Endothelial cell of umbilical vein (primary cell): ENCODE results near the gene AEBP1. TPM values are rescaled to one million over a fixed set of nuclear protein-coding genes. Genes with fewer than 3 reads are reported as not detected.

ENCODE experiments used
- BruUV-seq: library from RNA; stranded (reverse); fragments of 400-500 nt; replicated peaks from 2 replicates; lab custom pipeline; 2021; lab: Mats Ljungman, UMichigan
- CTCF ChIA-PET: fragments of 300-600, 350-600 bp; sonication (Branson Sonifier 250); formaldehyde crosslinking; loops from one replicate; lab custom pipeline; 2021; ENCODE audit warnings: antibody characterized with exemption, inconsistent platforms; lab: Charles Lee
- POLR2A ChIA-PET: fragments of 300-600, 350-600 bp; sonication (Branson Sonifier 250); formaldehyde crosslinking; loops from one replicate; lab custom pipeline; 2021; ENCODE audit warnings: antibody characterized with exemption, inconsistent platforms; lab: Charles Lee
- DNase-seq: peaks from one replicate; pipeline ENCODE4 v3.0.0-alpha.2; 2011; ENCODE audit warnings: low read depth, low spot score
- FAIRE-seq: peaks from 2 replicates; lab custom pipeline; 2011; peaks lifted over from hg19 to GRCh38; lab: Jason Lieb, UNC
- H2AFZ ChIP-seq: 2 replicates; pipeline ENCODE4 v1.6.0; 2012; ENCODE audit warnings: low read depth, low read length, control low read depth, inconsistent platforms
- H3K27ac ChIP-seq: 2 replicates; pipeline ENCODE4 v1.5.1; 2011; ENCODE audit warnings: low read depth, mild to moderate bottlenecking, control low read depth, low read length, moderate library complexity; ENCODE audit not compliant: insufficient read depth
- H3K27me3 ChIP-seq, 2 experiments: 2 replicates each; pipeline versions ENCODE4 v1.6.0 to v1.6.1; 2011; ENCODE audit warnings: low read length in 2 of 2, mixed read lengths in 1 of 2; ENCODE audit not compliant: control insufficient read depth in 2 of 2, insufficient read depth in 2 of 2
- H3K36me3 ChIP-seq, 2 experiments: 2 replicates in 1 of 2; 3 replicates in 1 of 2; pipeline ENCODE4 v1.5.1; 2011; ENCODE audit warnings: low read length in 2 of 2, mild to moderate bottlenecking in 1 of 2, moderate library complexity in 1 of 2; ENCODE audit not compliant: control insufficient read depth in 2 of 2, insufficient read depth in 2 of 2; ENCODE audit errors: extremely low read depth in 1 of 2
- H3K4me1 ChIP-seq: 3 replicates; pipeline ENCODE4 v1.5.1; 2011; ENCODE audit warnings: mild to moderate bottlenecking, low read length; ENCODE audit not compliant: control insufficient read depth, insufficient read depth; ENCODE audit errors: extremely low read depth
- H3K4me2 ChIP-seq: 2 replicates; pipeline ENCODE4 v1.6.1; 2011; ENCODE audit warnings: low read length, control low read depth, mixed read lengths; ENCODE audit not compliant: insufficient read depth
- H3K4me3 ChIP-seq, 3 experiments: fragments of 200-600 bp in 1 of 3; sonication (generic), shearing (Covaris generic) in 1 of 3; replicated peaks in 1 of 3; 2 replicates each; pipeline ENCODE4 v1.5.1; 2011 to 2016; ENCODE audit warnings: control low read depth in 3 of 3, low read length in 3 of 3, mild to moderate bottlenecking in 2 of 3, inconsistent platforms in 1 of 3, low read depth in 1 of 3, moderate library complexity in 1 of 3; ENCODE audit not compliant: insufficient read depth in 1 of 3
- H3K79me2 ChIP-seq: 2 replicates; pipeline ENCODE4 v1.6.0; 2012; ENCODE audit warnings: low read length, inconsistent platforms; ENCODE audit not compliant: control insufficient read depth, insufficient read depth
- H3K9ac ChIP-seq: replicated peaks from 2 replicates; pipeline ENCODE3; 2011; ENCODE audit warnings: low read length, control low read depth; ENCODE audit not compliant: insufficient read depth; ENCODE audit errors: extremely low read depth
- H3K9me1 ChIP-seq: replicated peaks from 3 replicates; pipeline ENCODE4 v1.6.0; 2011; ENCODE audit warnings: mild to moderate bottlenecking, low read length; ENCODE audit not compliant: control insufficient read depth, insufficient read depth; ENCODE audit errors: extremely low read depth
- H3K9me3 ChIP-seq: replicated peaks from 2 replicates; pipeline ENCODE4 v1.5.1; 2012; ENCODE audit warnings: low read length, inconsistent platforms; ENCODE audit not compliant: control insufficient read depth, insufficient read depth
- H4K20me1 ChIP-seq: replicated peaks from 2 replicates; pipeline ENCODE3; 2011; ENCODE audit warnings: mild to moderate bottlenecking, low read length; ENCODE audit not compliant: control insufficient read depth, insufficient read depth; ENCODE audit errors: extremely low read depth
- FOS ChIP-seq: IDR thresholded peaks from 2 replicates; pipeline ENCODE4 v1.6.1; 2011; ENCODE audit warnings: mild to moderate bottlenecking, low read length, moderate library complexity, borderline replicate concordance; ENCODE audit not compliant: insufficient read depth
- GATA2 ChIP-seq: IDR thresholded peaks from 2 replicates; pipeline ENCODE4 v1.7.0; 2011; ENCODE audit warnings: low read depth, mild to moderate bottlenecking, moderate library complexity, mixed read lengths, low read length; ENCODE audit not compliant: insufficient read length, insufficient read depth
- JUN ChIP-seq: IDR thresholded peaks from 2 replicates; pipeline ENCODE4 v1.6.1; 2011; ENCODE audit warnings: borderline replicate concordance, low read depth; ENCODE audit not compliant: insufficient read length, insufficient read depth
- POLR2A ChIP-seq: IDR thresholded peaks from 2 replicates; pipeline ENCODE4 v1.6.1; 2012; ENCODE audit warnings: low read depth, mild to moderate bottlenecking, control low read depth, low read length
- POLR2AphosphoS5 ChIP-seq: IDR thresholded peaks from 2 replicates; pipeline ENCODE4 v1.6.1; 2012; ENCODE audit warnings: low read depth, mild to moderate bottlenecking, control low read depth, low read length, moderate library complexity; ENCODE audit not compliant: insufficient read depth
- dilution Hi-C: fragments of 300-500 bp; cut with MboI; formaldehyde crosslinking; loops from one replicate; pipeline ENCODE4 v1.15.0; 2019; ENCODE audit warnings: low sequenced_read_pairs; ENCODE audit not compliant: extremely low pct_ligation_motif_present
- intact Hi-C: fragments of 100-400 bp; cut with micrococcal nuclease; formaldehyde crosslinking; loops from one replicate; pipeline ENCODE4 v1.10.0; 2022
- polyA plus RNA-seq, 4 experiments: library from polyadenylated mRNA; depleted of rRNA in 3 of 4; stranded (reverse) in 3 of 4; unstranded in 1 of 4; fragments of >200 nt; gene quantifications; 2 replicates each; pipeline versions ENCODE4 v1.2.1 to v1.2.3, GENCODE V29; 2011 to 2012; ENCODE audit warnings: missing spikeins in 1 of 4
- total RNA-seq: library from RNA; stranded (reverse); gene quantifications from 2 replicates; pipeline ENCODE4 v1.2.3, GENCODE V29; 2021
- TF ChIP-seq, protein P1 (sequence below), 2 donors: IDR thresholded peaks; 1 replicate in 1 of 2; 2 replicates in 1 of 2; pipeline ENCODE4 v1.5.1; 2011; ENCODE audit warnings: low read length in 2 of 2, mild to moderate bottlenecking in 2 of 2, moderate library complexity in 2 of 2, control low read depth in 1 of 2, inconsistent platforms in 1 of 2, low read depth in 1 of 2; ENCODE audit not compliant: insufficient read depth in 1 of 2; ENCODE audit errors: extremely low read depth in 1 of 2
- TF ChIP-seq, protein P2 (sequence below): IDR thresholded peaks from 2 replicates; pipeline ENCODE4 v1.6.1; 2011; ENCODE audit not compliant: insufficient read depth, insufficient read length

The AEBP1 gene
- total and polyA plus RNA-seq, 2 donors (not counting 3 experiments of a cell fraction or from before 2014, with no cell fraction given) = 20.6 to 48.0 TPM

DNA sequence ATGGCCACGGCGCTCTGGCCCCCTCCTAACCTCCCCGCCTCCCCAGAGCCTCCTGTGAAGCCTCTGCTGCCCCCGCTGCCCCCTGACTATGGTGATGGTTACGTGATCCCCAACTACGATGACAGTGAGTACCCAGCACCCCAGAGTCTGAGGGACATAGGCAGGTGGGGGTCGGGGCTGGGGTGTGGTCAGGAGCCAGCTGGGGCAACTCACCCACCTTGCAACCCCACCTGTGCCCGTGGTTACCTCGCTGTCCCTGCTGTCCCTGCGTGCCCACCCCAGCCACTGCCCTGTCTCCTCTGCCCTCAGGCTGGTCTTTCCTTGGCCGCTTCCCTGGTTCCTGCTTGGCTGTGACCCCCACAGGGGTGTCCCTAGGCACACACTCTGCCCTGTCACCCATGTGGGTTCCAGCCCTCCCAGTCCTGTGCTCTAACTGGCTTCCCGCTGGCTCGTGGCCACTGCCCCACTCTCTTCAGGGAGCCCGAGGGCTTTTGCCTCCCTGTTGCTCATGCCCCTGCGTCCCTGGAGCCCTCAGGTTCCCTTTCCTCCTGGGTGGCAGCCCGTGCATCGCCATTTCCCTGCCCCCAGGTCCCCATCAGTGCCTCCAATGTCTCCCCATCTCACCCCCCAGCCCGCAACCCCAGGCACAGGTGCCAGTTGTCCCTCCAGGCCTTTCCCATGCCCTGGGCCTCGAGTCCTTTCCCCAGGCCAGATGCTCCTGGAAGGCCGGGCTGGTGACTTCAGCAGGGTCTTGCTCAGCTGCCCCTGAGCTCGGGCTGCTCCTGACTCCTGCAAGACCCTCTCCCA, 4.0 kb downstream of the AEBP1 start:
- Histone ChIP-seq H3K4me2 (no peak overlapping the region), H3K27ac (no peak overlapping the region), H4K20me1 (no peaks in the 10 kb centered on the region), H3K36me3 (no peaks in the 10 kb centered on the region), H3K4me1 (peaks cover 3% of the 10 kb centered on the region), H3K79me2 (peaks cover 5% of the 10 kb centered on the region), H2AFZ (no peak overlapping the region), H3K9ac (no peak overlapping the region), H3K9me3 (no peaks in the 10 kb centered on the region), H3K9me1 (no peaks in the 10 kb centered on the region), H3K27me3 (no peaks in the 10 kb centered on the region), H3K4me3 (no peak overlapping the region)
- POLR2A ChIA-PET = no interaction called here
- DNase-seq (no peak), FAIRE-seq (no peak)
- TF ChIP-seq GATA2 (no peak), JUN (no peak), FOS (no peak), POLR2A (no peak), POLR2AphosphoS5 (no peak)
- TF ChIP-seq, protein P1, sequence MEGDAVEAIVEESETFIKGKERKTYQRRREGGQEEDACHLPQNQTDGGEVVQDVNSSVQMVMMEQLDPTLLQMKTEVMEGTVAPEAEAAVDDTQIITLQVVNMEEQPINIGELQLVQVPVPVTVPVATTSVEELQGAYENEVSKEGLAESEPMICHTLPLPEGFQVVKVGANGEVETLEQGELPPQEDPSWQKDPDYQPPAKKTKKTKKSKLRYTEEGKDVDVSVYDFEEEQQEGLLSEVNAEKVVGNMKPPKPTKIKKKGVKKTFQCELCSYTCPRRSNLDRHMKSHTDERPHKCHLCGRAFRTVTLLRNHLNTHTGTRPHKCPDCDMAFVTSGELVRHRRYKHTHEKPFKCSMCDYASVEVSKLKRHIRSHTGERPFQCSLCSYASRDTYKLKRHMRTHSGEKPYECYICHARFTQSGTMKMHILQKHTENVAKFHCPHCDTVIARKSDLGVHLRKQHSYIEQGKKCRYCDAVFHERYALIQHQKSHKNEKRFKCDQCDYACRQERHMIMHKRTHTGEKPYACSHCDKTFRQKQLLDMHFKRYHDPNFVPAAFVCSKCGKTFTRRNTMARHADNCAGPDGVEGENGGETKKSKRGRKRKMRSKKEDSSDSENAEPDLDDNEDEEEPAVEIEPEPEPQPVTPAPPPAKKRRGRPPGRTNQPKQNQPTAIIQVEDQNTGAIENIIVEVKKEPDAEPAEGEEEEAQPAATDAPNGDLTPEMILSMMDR (IDR thresholded peaks at IDR 0.05; ENCODE audit: extremely low read depth in 1 of 2, insufficient read depth in 1 of 2, low read depth in 1 of 2, low read length in 2 of 2) = no peak
- TF ChIP-seq, protein P2, sequence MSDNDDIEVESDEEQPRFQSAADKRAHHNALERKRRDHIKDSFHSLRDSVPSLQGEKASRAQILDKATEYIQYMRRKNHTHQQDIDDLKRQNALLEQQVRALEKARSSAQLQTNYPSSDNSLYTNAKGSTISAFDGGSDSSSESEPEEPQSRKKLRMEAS = no peak
- BruUV-seq = no TSS peak
- intact Hi-C loops (no loop called here), dilution Hi-C loops (no loop called here)
- CTCF ChIA-PET = interaction anchor here (1.5 kb wide), 1 partner anchor 15 kb away, joined by 5 read pairs; the partner anchor contains the start of gene POLD2
